ENCODE data around the gene DRG2.

The DRG2 gene

DNA sequence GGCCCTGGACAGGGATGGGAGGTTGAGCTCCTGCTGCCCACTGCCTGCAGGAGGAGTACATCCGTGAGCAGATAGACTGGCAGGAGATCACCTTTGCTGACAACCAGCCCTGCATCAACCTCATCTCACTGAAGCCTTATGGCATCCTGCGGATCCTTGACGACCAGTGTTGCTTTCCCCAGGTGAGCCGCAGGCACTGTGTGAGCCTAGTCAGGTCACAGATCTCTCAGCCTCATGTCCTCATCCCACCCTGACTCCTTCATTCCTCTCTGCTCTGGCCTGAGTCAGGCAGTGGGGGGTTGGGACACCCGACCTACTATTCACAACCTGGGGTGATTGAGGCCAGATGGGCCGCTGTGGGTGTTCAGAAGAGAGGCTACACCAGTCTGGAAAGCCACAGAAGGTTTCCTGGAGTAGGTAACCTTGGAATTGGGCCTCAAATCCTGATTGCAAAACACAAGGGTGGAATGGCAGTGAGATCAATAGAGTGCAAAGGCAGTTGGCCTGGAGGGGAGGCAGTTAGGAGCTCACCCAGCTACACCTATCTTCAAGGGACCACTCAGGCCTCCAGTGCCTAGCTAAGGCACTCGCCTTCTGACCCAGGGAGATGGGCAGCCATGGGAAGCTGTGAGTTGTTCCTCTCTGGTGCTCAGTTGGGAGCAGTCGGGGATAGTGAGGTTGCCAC is 50.5 kb downstream of the DRG2 start:
- POLR2A ChIA-PET = no interaction called here
- Histone ChIP-seq H3K4me3 (ENCODE audit: low read depth, low read length) (no peak overlapping the region), H3K36me3 (ENCODE audit: control insufficient read depth in 2 of 2, insufficient read depth in 1 of 2, low read length in 2 of 2) (no peaks in the 10 kb centered on the region; a peak in 1 of 3 replicates), H3K27ac (ENCODE audit: extremely low read depth, low read depth, low read length) (no peak overlapping the region), H3K4me1 (ENCODE audit: control insufficient read depth, insufficient read depth, low read length) (no peaks in the 10 kb centered on the region), H3K9me3 (ENCODE audit: control insufficient read depth, insufficient read depth, low read depth, low read length) (no peaks in the 10 kb centered on the region)
- TF ChIP-seq, protein P1, sequence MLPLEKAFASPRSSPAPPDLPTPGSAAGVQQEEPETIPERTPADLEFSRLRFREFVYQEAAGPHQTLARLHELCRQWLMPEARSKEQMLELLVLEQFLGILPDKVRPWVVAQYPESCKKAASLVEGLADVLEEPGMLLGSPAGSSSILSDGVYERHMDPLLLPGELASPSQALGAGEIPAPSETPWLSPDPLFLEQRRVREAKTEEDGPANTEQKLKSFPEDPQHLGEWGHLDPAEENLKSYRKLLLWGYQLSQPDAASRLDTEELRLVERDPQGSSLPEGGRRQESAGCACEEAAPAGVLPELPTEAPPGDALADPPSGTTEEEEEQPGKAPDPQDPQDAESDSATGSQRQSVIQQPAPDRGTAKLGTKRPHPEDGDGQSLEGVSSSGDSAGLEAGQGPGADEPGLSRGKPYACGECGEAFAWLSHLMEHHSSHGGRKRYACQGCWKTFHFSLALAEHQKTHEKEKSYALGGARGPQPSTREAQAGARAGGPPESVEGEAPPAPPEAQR (tag by site-specific recombination; IDR thresholded peaks at IDR 0.05) = no peak
- TF ChIP-seq ZNF112 (tag by site-specific recombination; IDR thresholded peaks at IDR 0.05) (no peak), TCF7L2 (IDR thresholded peaks at IDR 0.05; ENCODE audit: borderline replicate concordance, low read depth, low read length) (no peak), TSHZ1 (tag by site-specific recombination; IDR thresholded peaks at IDR 0.05; ENCODE audit: borderline replicate concordance) (no peak), EGR2 (tag by site-specific recombination; IDR thresholded peaks at IDR 0.05; ENCODE audit: low read depth) (no peak), ZNF623 (tag by site-specific recombination; IDR thresholded peaks at IDR 0.05) (no peak), ZNF146 (tag by site-specific recombination; IDR thresholded peaks at IDR 0.05) (no peak), ZNF140 (tag by site-specific recombination; IDR thresholded peaks at IDR 0.05) (no peak), ZNF280D (tag by site-specific recombination; IDR thresholded peaks at IDR 0.05) (no peak)
- TF ChIP-seq, protein P2, sequence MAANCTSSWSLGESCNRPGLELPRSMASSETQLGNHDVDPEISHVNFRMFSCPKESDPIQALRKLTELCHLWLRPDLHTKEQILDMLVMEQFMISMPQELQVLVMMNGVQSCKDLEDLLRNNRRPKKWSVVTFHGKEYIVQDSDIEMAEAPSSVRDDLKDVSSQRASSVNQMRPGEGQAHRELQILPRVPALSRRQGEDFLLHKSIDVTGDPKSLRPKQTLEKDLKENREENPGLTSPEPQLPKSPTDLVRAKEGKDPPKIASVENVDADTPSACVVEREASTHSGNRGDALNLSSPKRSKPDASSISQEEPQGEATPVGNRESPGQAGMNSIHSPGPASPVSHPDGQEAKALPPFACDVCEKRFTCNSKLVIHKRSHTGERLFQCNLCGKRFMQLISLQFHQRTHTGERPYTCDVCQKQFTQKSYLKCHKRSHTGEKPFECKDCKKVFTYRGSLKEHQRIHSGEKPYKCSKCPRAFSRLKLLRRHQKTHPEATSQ (tag by site-specific recombination; IDR thresholded peaks at IDR 0.05) = no peak
- CTCF ChIA-PET = interaction anchor here (0.6 to 1.1 kb wide), 2 partner anchors 182 to 249 kb away, joined by 3 to 5 read pairs; no protein-coding TSS in a partner anchor

DNA sequence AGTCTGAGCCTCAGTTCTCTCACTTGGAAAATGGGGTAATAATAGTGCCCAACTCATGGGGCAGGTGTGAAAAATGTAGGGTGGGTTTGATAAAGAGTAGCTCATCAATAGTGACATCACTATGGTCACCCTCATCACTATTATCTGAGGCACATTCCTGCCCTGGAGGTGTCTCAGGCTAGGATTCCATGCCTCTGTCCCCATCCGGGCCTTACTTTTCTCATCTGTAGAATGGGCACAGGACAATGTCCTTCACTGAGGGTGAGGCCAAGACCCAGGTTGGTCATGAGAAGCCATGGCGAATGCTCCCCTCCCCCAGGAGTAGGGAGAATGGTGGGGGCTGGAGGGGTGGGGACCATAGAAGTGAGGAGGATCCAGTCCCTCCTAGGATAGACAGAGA is 51.3 kb downstream of the DRG2 start:
- ChIA-PET CTCF (interaction anchor here (0.6 to 1.5 kb wide), 4 partner anchors 45 to 250 kb away, joined by 3 to 5 read pairs (median 3); partner anchors contain the start of gene ALKBH5), POLR2A (interaction anchor here (1.3 kb wide), 1 partner anchor 44 kb away, joined by 3 read pairs; the partner anchor contains the start of gene ALKBH5)
- TF ChIP-seq ZIC2 (tag by site-specific recombination; IDR thresholded peaks at IDR 0.05) = no peak
- TF ChIP-seq, protein P3, sequence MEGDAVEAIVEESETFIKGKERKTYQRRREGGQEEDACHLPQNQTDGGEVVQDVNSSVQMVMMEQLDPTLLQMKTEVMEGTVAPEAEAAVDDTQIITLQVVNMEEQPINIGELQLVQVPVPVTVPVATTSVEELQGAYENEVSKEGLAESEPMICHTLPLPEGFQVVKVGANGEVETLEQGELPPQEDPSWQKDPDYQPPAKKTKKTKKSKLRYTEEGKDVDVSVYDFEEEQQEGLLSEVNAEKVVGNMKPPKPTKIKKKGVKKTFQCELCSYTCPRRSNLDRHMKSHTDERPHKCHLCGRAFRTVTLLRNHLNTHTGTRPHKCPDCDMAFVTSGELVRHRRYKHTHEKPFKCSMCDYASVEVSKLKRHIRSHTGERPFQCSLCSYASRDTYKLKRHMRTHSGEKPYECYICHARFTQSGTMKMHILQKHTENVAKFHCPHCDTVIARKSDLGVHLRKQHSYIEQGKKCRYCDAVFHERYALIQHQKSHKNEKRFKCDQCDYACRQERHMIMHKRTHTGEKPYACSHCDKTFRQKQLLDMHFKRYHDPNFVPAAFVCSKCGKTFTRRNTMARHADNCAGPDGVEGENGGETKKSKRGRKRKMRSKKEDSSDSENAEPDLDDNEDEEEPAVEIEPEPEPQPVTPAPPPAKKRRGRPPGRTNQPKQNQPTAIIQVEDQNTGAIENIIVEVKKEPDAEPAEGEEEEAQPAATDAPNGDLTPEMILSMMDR (tag by site-specific recombination; IDR thresholded peaks at IDR 0.05) = no peak
- TF ChIP-seq, protein P4, sequence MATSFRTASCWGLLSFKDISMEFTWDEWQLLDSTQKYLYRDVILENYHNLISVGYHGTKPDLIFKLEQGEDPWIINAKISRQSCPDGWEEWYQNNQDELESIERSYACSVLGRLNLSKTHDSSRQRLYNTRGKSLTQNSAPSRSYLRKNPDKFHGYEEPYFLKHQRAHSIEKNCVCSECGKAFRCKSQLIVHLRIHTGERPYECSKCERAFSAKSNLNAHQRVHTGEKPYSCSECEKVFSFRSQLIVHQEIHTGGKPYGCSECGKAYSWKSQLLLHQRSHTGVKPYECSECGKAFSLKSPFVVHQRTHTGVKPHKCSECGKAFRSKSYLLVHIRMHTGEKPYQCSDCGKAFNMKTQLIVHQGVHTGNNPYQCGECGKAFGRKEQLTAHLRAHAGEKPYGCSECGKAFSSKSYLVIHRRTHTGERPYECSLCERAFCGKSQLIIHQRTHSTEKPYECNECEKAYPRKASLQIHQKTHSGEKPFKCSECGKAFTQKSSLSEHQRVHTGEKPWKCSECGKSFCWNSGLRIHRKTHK (tag by site-specific recombination; IDR thresholded peaks at IDR 0.05) = no peak
- TF ChIP-seq ZNF341 (tag by site-specific recombination; IDR thresholded peaks at IDR 0.05; ENCODE audit: low read depth) = no peak
- TF ChIP-seq, protein P5, sequence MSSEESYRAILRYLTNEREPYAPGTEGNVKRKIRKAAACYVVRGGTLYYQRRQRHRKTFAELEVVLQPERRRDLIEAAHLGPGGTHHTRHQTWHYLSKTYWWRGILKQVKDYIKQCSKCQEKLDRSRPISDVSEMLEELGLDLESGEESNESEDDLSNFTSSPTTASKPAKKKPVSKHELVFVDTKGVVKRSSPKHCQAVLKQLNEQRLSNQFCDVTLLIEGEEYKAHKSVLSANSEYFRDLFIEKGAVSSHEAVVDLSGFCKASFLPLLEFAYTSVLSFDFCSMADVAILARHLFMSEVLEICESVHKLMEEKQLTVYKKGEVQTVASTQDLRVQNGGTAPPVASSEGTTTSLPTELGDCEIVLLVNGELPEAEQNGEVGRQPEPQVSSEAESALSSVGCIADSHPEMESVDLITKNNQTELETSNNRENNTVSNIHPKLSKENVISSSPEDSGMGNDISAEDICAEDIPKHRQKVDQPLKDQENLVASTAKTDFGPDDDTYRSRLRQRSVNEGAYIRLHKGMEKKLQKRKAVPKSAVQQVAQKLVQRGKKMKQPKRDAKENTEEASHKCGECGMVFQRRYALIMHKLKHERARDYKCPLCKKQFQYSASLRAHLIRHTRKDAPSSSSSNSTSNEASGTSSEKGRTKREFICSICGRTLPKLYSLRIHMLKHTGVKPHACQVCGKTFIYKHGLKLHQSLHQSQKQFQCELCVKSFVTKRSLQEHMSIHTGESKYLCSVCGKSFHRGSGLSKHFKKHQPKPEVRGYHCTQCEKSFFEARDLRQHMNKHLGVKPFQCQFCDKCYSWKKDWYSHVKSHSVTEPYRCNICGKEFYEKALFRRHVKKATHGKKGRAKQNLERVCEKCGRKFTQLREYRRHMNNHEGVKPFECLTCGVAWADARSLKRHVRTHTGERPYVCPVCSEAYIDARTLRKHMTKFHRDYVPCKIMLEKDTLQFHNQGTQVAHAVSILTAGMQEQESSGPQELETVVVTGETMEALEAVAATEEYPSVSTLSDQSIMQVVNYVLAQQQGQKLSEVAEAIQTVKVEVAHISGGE (tag by site-specific recombination; conservative IDR thresholded peaks at IDR 0.05; ENCODE audit: low read depth) = no peak
- no peak for TF ChIP-seq RBAK (tag by site-specific recombination; IDR thresholded peaks at IDR 0.05)
- no peak for TF ChIP-seq ZNF501 (tag by site-specific recombination; IDR thresholded peaks at IDR 0.05)

More for the DNA sequence above, 51.3 kb downstream of the DRG2 start:
- H3K4me3 ChIP-seq (ENCODE audit: low read depth, low read length) = no peak overlapping the region
- H3K4me1 ChIP-seq (ENCODE audit: control insufficient read depth, insufficient read depth, low read length) = no peaks in the 10 kb centered on the region
- H3K36me3 ChIP-seq (ENCODE audit: control insufficient read depth in 2 of 2, insufficient read depth in 1 of 2, low read length in 2 of 2) = no peaks in the 10 kb centered on the region; a peak in 1 of 3 replicates
- no peak overlapping the region for H3K27ac ChIP-seq (ENCODE audit: extremely low read depth, low read depth, low read length)
- H3K9me3 ChIP-seq (ENCODE audit: control insufficient read depth, insufficient read depth, low read depth, low read length) = no peaks in the 10 kb centered on the region

Measured in HEK293 (cell line).